ENCODE measurements around the gene NEK6. TPM values are rescaled to one million over a fixed set of nuclear protein-coding genes. Genes with fewer than 3 reads are reported as not detected.

NEK6 gene
- total and polyA plus RNA-seq, 2 of the 8 experiments (the other 6 are each of a cell fraction or from before 2014, with no cell fraction given), result 17.7 to 19.7 TPM

DNA sequence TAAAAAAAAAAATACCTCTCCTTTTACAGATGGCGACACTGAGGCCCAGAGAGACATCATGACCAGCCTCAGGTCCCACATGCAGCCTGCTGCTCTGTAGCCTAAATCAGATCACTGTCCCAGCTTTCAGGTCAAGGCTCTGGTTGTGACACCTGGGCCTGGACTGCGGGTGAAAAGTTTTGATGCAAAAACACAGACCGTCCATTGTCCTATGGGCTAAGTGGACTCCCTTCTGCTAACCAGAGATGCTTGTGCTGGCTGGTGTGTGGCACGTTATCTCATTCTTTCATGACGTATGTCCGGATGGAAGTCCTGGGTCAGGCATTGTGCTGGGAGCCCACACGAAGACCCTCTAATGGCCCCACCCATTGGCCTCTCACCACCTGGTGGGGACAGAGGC, 7.8 kb downstream of the NEK6 start:
- peaks cover 5 to 8% of the 10 kb centered on the region in 2 experiments for H4K20me1 ChIP-seq (replicated peaks in 1 of 2; ENCODE audit: control insufficient read depth in 1 of 2, insufficient read depth in 2 of 2, low read length in 2 of 2)
- 94% methylated on average over 7 of the region's 7 CpGs; no CpG with 5 or more reads in 1 of the 2 experiments for WGBS, 2 experiments (ENCODE audit: extremely low coverage in 1 of 2, insufficient coverage in 1 of 2, insufficient read length in 1 of 2, insufficient replicate concordance in 2 of 2, low coverage in 1 of 2, low lambda C conversion rate in 2 of 2, missing lambda C conversion rate in 1 of 2)
- POLR2A ChIA-PET (ENCODE audit: partially characterized antibody), result interaction anchor here (0.7 kb wide), 1 partner anchor 32 kb away, joined by 4 read pairs; no protein-coding TSS in a partner anchor

More for the DNA sequence above, 7.8 kb downstream of the NEK6 start:
- no peak overlapping the region for H3K4me2 ChIP-seq (ENCODE audit: insufficient read depth in 1 of 2, low read depth in 2 of 2, low read length in 2 of 2)
- DNase-seq (ENCODE audit: low read depth in 1 of 2, low spot score in 2 of 2) (no peak), FAIRE-seq (no peak)
- H2BK15ac ChIP-seq (ENCODE audit: low read length), result no peak overlapping the region
- H3K27ac ChIP-seq (ENCODE audit: low read depth, low read length), result no peak overlapping the region
- no peaks in the 10 kb centered on the region for H3K27me3 ChIP-seq (replicated peaks in 1 of 4; ENCODE audit: control insufficient read depth in 3 of 4, extremely low read depth in 1 of 4, insufficient read depth in 3 of 4, low read length in 3 of 4)
- H3K56ac ChIP-seq (replicated peaks; ENCODE audit: insufficient read length, low read depth, low read length), result no peak overlapping the region
- no peak for TF ChIP-seq KDM1A (IDR thresholded peaks at IDR 0.05; ENCODE audit: borderline replicate concordance, low read length)
- no peak for TF ChIP-seq TCF12 (IDR thresholded peaks at IDR 0.05; ENCODE audit: low read depth, low read length)
- CTCF ChIA-PET (ENCODE audit: partially characterized antibody), result interaction anchor here (0.6 to 1.2 kb wide), 2 partner anchors 26 to 793 kb away, joined by 3 read pairs; no protein-coding TSS in a partner anchor
- H2BK5ac ChIP-seq (ENCODE audit: low read depth, low read length), result no peak overlapping the region
- H4K91ac ChIP-seq (replicated peaks; ENCODE audit: insufficient read length, low read length), result no peak overlapping the region
- no peak overlapping the region for H3K23ac ChIP-seq (ENCODE audit: insufficient read length)
- H4K8ac ChIP-seq (ENCODE audit: extremely low read depth, insufficient read depth, low read length), result no peak overlapping the region
- no peak overlapping the region for H3K18ac ChIP-seq (ENCODE audit: extremely low read depth, low read length)
- H2AK5ac ChIP-seq (ENCODE audit: low read depth, low read length), result no peak overlapping the region
- H4K5ac ChIP-seq (ENCODE audit: insufficient read length, low read depth, low read length), result no peak overlapping the region
- H2BK20ac ChIP-seq (ENCODE audit: low read length), result no peak overlapping the region
- H3K9me3 ChIP-seq (ENCODE audit: insufficient read depth in 2 of 2, low read depth in 1 of 2, low read length in 1 of 2), result no peaks in the 10 kb centered on the region
- H3K23me2 ChIP-seq (ENCODE audit: low read depth, low read length), result 0 out of 2 replicates have a peak, but pooled peaks cover 2% of the 10 kb centered on the region
- peaks cover 5 to 11% (median 9%) of the 10 kb centered on the region in 4 experiments; a peak in 6 of 7 replicates for H3K4me1 ChIP-seq (replicated peaks in 1 of 4; ENCODE audit: control insufficient read depth in 3 of 4, insufficient read depth in 4 of 4, low read length in 3 of 4)
- H3K14ac ChIP-seq (ENCODE audit: insufficient read length), result no peak overlapping the region
- H2BK12ac ChIP-seq (ENCODE audit: low read depth, low read length), result no peak overlapping the region
- peaks cover 0 to 15% of the 10 kb centered on the region in 2 experiments; a peak in 1 of 4 replicates for H3K79me2 ChIP-seq (ENCODE audit: control insufficient read depth in 1 of 2, insufficient read depth in 2 of 2, low read length in 2 of 2)
- no peak overlapping the region for H3K4me3 ChIP-seq (ENCODE audit: extremely low read depth in 1 of 4, insufficient read depth in 2 of 4, low read depth in 3 of 4, low read length in 4 of 4)
- peaks cover 14% of the 10 kb centered on the region for H3K79me1 ChIP-seq (ENCODE audit: low read depth, low read length)
- no peaks in the 10 kb centered on the region for H3K36me3 ChIP-seq (ENCODE audit: control insufficient read depth in 2 of 4, insufficient read depth in 4 of 4, low read length in 3 of 4)
- H2AFZ ChIP-seq (ENCODE audit: low read length), result no peak overlapping the region
- no peak overlapping the region for H3K9ac ChIP-seq (replicated peaks in 1 of 4; ENCODE audit: extremely low read depth in 1 of 4, low read depth in 3 of 4, low read length in 3 of 4)
- no peak overlapping the region for H2BK120ac ChIP-seq (replicated peaks; ENCODE audit: low read depth, low read length)
- no peak overlapping the region for H3K4ac ChIP-seq (replicated peaks; ENCODE audit: insufficient read length, low read depth, low read length)

Data from H1 (cell line).